ENCODE results near the gene STN1. TPM values are rescaled to one million over a fixed set of nuclear protein-coding genes. Genes with fewer than 3 reads are reported as not detected.

Gene STN1
- total and polyA plus RNA-seq, 10 of the 15 experiments (the other 5 are each of a cell fraction or from before 2014, with no cell fraction given), result 22.2 to 31.8 (median 28.5) TPM

GRCh38 chr10:103836273-103836672, 81.7 kb downstream of the STN1 start:
- Histone ChIP-seq H3K4me2 (ENCODE audit: control insufficient read depth, insufficient read depth) (no peak overlapping the region), H4K20me1 (ENCODE audit: control insufficient read depth, insufficient read depth) (no peaks in the 10 kb centered on the region), H2AFZ (ENCODE audit: control insufficient read depth, low read depth, low read length) (no peak overlapping the region), H3K9ac (ENCODE audit: control insufficient read depth, insufficient read depth, low read length) (no peak overlapping the region), H3K4me1 (ENCODE audit: control insufficient read depth, insufficient read depth, low read length) (no peaks in the 10 kb centered on the region), H3K9me3 (replicated peaks; ENCODE audit: control insufficient read depth, insufficient read depth, low read length) (no peaks in the 10 kb centered on the region; the same call in 2 of the 3 replicates), H3K27me3 (replicated peaks in 1 of 2; ENCODE audit: control insufficient read depth in 2 of 2, insufficient read depth in 2 of 2, low read length in 1 of 2) (no peaks in the 10 kb centered on the region), H3K36me3 (ENCODE audit: control insufficient read depth in 2 of 2, insufficient read depth in 2 of 2, low read length in 1 of 2) (no peaks in the 10 kb centered on the region), H3K4me3 (no peak overlapping the region), H3K79me2 (ENCODE audit: control insufficient read depth, insufficient read depth, low read length) (no peaks in the 10 kb centered on the region), H3K27ac (ENCODE audit: control insufficient read depth, insufficient read depth) (no peak overlapping the region)
- ChIA-PET CTCF (interaction anchor here (1.6 kb wide), 1 partner anchor 16 kb away, joined by 3 read pairs; no protein-coding TSS in a partner anchor), SMC1A (ENCODE audit: uncharacterized antibody, unreplicated experiment) (no interaction called here), RAD21 (ENCODE audit: unreplicated experiment) (no interaction called here), POLR2A (interaction anchor here (0.6 kb wide), 1 partner anchor 12 kb away, joined by 5 read pairs; no protein-coding TSS in a partner anchor)
- no TSS peak for BruUV-seq (replicated peaks)
- in situ Hi-C loops (cut with MboI) (no loop called here), intact Hi-C loops (cut with micrococcal nuclease; ENCODE audit: unreplicated experiment) (no loop called here)
- ATAC-seq, result no peak
- DNase-seq (ENCODE audit: low read depth, low spot score), result no peak
- WGBS (ENCODE audit: insufficient coverage, insufficient replicate concordance, low lambda C conversion rate, missing lambda C conversion rate), result 0% methylated on average over 1 of the region's 1 CpG
- TF ChIP-seq TARDBP (IDR thresholded peaks at IDR 0.05; ENCODE audit: borderline replicate concordance) (no peak), CHD2 (IDR thresholded peaks at IDR 0.05; ENCODE audit: borderline replicate concordance, low read depth, low read length) (no peak), SIX5 (IDR thresholded peaks at IDR 0.05; ENCODE audit: low read depth, low read length, severe bottlenecking) (no peak), MEF2A (IDR thresholded peaks at IDR 0.05; ENCODE audit: insufficient read depth, low read depth, low read length) (no peak), PBX3 (IDR thresholded peaks at IDR 0.05; ENCODE audit: insufficient replicate concordance, low read depth, low read length) (no peak), CHD4 (IDR thresholded peaks at IDR 0.05) (no peak), RELA (IDR thresholded peaks at IDR 0.05; ENCODE audit: borderline replicate concordance, partially characterized antibody) (no peak), ZNF24 (IDR thresholded peaks at IDR 0.05) (no peak)
- FAIRE-seq, result no peak

Data from GM12878 (cell line).